Neuron (in vitro differentiated cells): ENCODE measurements around the gene MAGEA4.
"Not testable (repeated sequence)": the region's sequence is repeated elsewhere in the genome, so short reads cannot be mapped to it uniquely, and the experiment has no call there.

Experiments used
- H2AFZ ChIP-seq: one replicate; pipeline ENCODE4 v1.6.1; 2013; ENCODE audit warnings: low read depth, mild to moderate bottlenecking, inconsistent platforms, low read length, moderate library complexity
- H3K27me3 ChIP-seq: one replicate; pipeline ENCODE4 v1.6.1; 2013; ENCODE audit warnings: low read length; ENCODE audit not compliant: insufficient read depth
- H3K36me3 ChIP-seq: one replicate; pipeline ENCODE4 v1.6.1; 2013; ENCODE audit warnings: low read length; ENCODE audit not compliant: insufficient read depth
- H3K4me1 ChIP-seq: one replicate; pipeline ENCODE4 v1.6.1; 2013; ENCODE audit warnings: low read length; ENCODE audit not compliant: insufficient read depth
- H3K4me3 ChIP-seq: 2 replicates; pipeline ENCODE4 v1.5.1; 2013; ENCODE audit warnings: mild to moderate bottlenecking, low read length, moderate library complexity
- H3K9me3 ChIP-seq: one replicate; pipeline ENCODE4 v1.6.1; 2013; ENCODE audit warnings: low read length

MAGEA4 gene

GRCh38 chrX:151904989-151905388 is 7.7 kb upstream of the MAGEA4 start:
- no peak overlapping the region for H3K4me3 ChIP-seq
- H2AFZ ChIP-seq: no peak overlapping the region
- H3K4me1 ChIP-seq: no peaks in the 10 kb centered on the region

DNA sequence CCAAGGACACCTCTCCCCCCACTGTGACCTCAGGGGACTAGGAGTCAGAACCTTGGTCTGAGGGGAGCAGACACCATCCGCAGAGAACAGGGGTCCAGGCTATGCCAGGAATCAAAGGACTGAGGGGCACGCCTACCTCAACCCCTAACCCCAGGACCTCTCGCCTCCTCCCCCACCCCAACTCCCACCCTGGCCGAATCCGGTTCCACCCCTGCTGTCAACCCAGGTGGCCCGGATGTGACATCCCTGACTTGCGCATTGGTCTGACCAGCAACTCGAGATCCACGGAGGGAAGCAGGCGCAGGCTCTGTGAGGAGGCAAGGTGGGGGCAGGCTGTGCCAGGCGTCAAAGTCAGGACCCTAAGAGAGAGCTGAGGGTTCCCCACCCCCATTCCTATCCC is 468 bp upstream of the MAGEA4 start:
- H3K9me3 ChIP-seq: no peaks in the 10 kb centered on the region
- no peaks in the 10 kb centered on the region for H3K36me3 ChIP-seq
- H3K27me3 ChIP-seq: no peaks in the 10 kb centered on the region
- no peaks in the 10 kb centered on the region for H3K4me1 ChIP-seq
- H2AFZ ChIP-seq: no peak overlapping the region
- H3K4me3 ChIP-seq: no peak overlapping the region

More at GRCh38 chrX:151904989-151905388, 7.7 kb upstream of the MAGEA4 start:
- H3K36me3 ChIP-seq: no peaks in the 10 kb centered on the region
- no peaks in the 10 kb centered on the region for H3K9me3 ChIP-seq
- H3K27me3 ChIP-seq: no peaks in the 10 kb centered on the region

- H2AFZ ChIP-seq, H3K9me3 ChIP-seq, H3K4me3 ChIP-seq, H3K27me3 ChIP-seq, H3K36me3 ChIP-seq, H3K4me1 ChIP-seq: not testable (repeated sequence)
These were observed 6.0 kb downstream of the MAGEA4 start for GRCh38 chrX:151918736-151919135.

GRCh38 chrX:151919610-151920009 is 6.9 kb downstream of the MAGEA4 start:
- H3K36me3 ChIP-seq: no peaks in the 10 kb centered on the region
- no peak overlapping the region for H2AFZ ChIP-seq
- no peaks in the 10 kb centered on the region for H3K4me1 ChIP-seq
- no peaks in the 10 kb centered on the region for H3K27me3 ChIP-seq
- H3K9me3 ChIP-seq: no peaks in the 10 kb centered on the region
- H3K4me3 ChIP-seq: no peak overlapping the region

DNA sequence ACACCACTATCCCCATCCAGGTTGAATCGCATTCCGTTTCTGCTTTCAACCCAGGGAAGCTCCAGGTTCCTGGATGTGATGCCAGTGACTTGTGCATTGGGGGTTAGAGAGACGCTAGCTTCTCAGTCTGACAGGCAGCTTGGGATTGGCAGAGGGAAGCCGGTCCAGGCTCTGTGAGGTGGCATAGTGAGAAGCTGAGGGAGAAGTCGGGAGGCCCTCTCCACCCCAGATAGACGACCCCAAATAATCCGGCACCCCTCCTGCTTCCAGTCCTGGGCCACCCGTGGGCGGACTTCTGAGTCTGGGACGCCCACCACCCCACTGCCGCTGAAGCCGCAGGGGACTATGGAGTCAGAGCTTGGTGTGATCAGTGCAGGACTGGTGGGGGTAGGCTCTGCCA is 7.4 kb downstream of the MAGEA4 start:
- H3K27me3 ChIP-seq: no peaks in the 10 kb centered on the region
- H3K4me3 ChIP-seq: no peak overlapping the region
- no peaks in the 10 kb centered on the region for H3K9me3 ChIP-seq
- H2AFZ ChIP-seq: no peak overlapping the region
- H3K4me1 ChIP-seq: no peaks in the 10 kb centered on the region
- H3K36me3 ChIP-seq: no peaks in the 10 kb centered on the region

DNA sequence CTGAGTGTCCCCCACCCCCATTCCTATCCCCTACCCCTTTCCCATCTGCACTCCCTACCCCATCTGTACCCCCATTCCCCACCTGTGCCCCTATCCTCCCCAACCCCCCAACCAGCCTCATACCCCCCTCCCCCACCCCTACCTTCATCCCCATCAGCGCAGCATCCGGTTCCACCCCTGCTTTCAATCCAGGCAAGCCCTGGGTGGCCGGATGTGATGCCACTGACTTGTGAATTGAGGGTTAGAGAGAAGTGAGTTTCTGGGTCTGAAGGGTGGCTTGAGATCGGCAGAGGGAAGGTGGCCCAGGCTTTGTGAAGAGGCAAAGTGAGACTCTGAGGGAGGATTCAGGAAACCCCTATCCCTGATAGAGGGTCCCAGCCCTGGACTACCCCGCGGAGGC is 7.8 kb downstream of the MAGEA4 start:
- Histone ChIP-seq H3K9me3 (no peaks in the 10 kb centered on the region), H2AFZ (no peak overlapping the region), H3K36me3 (no peaks in the 10 kb centered on the region), H3K4me1 (no peaks in the 10 kb centered on the region), H3K4me3 (no peak overlapping the region), H3K27me3 (no peaks in the 10 kb centered on the region)

- no peaks in the 10 kb centered on the region for H3K9me3 ChIP-seq
These were observed 8.6 kb downstream of the MAGEA4 start for GRCh38 chrX:151921292-151921691.

GRCh38 chrX:151921866-151922265 is 9.2 kb downstream of the MAGEA4 start:
- H2AFZ ChIP-seq: no peak overlapping the region
- H3K4me1 ChIP-seq: no peaks in the 10 kb centered on the region
- H3K9me3 ChIP-seq: no peaks in the 10 kb centered on the region
- H3K4me3 ChIP-seq: no peak overlapping the region
- H3K36me3 ChIP-seq: no peaks in the 10 kb centered on the region
- H3K27me3 ChIP-seq: no peaks in the 10 kb centered on the region

More at GRCh38 chrX:151921292-151921691, 8.6 kb downstream of the MAGEA4 start:
- H2AFZ ChIP-seq: no peak overlapping the region
- H3K4me1 ChIP-seq: no peaks in the 10 kb centered on the region
- no peak overlapping the region for H3K4me3 ChIP-seq
- H3K27me3 ChIP-seq: no peaks in the 10 kb centered on the region
- H3K36me3 ChIP-seq: no peaks in the 10 kb centered on the region

DNA sequence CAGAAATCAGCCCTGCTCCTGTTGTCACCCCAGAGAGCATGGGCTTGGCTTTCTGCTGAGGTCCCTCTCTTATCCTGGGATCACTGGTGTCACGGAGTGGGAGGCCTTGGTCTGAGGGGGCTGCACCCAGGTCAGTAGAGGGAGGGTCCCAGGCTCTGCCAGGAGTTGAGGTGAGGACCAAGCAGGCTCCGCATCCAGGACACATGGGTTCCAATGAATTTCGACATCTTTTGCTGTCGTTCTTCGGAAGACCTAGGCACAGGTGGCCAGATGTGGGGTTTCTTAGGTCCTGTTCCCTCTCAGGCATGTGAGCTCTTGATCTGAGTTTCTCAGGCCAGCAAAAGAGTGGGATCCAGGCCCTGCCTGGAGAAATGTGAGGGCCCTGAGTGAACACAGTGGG is 10.0 kb downstream of the MAGEA4 start:
- H3K4me1 ChIP-seq: no peaks in the 10 kb centered on the region
- H3K27me3 ChIP-seq: no peaks in the 10 kb centered on the region
- H3K4me3 ChIP-seq: no peak overlapping the region
- H3K36me3 ChIP-seq: no peaks in the 10 kb centered on the region
- no peaks in the 10 kb centered on the region for H3K9me3 ChIP-seq
- H2AFZ ChIP-seq: no peak overlapping the region

GRCh38 chrX:151923648-151924047 is 11.0 kb downstream of the MAGEA4 start:
- Histone ChIP-seq H3K27me3 (no peaks in the 10 kb centered on the region), H3K9me3 (no peaks in the 10 kb centered on the region), H2AFZ (no peak overlapping the region), H3K4me1 (no peaks in the 10 kb centered on the region), H3K36me3 (no peaks in the 10 kb centered on the region), H3K4me3 (no peak overlapping the region)

GRCh38 chrX:151929126-151929525 is 16.4 kb downstream of the MAGEA4 start:
- no peak overlapping the region for H2AFZ ChIP-seq
- no peaks in the 10 kb centered on the region for H3K27me3 ChIP-seq
- H3K4me1 ChIP-seq: no peaks in the 10 kb centered on the region
- no peak overlapping the region for H3K4me3 ChIP-seq
- H3K9me3 ChIP-seq: no peaks in the 10 kb centered on the region
- H3K36me3 ChIP-seq: no peaks in the 10 kb centered on the region

GRCh38 chrX:151935358-151935757 is 22.7 kb downstream of the MAGEA4 start:
- no peaks in the 10 kb centered on the region for H3K27me3 ChIP-seq

GRCh38 chrX:151938172-151938571 is 25.5 kb downstream of the MAGEA4 start:
- no peak overlapping the region for H2AFZ ChIP-seq
- no peak overlapping the region for H3K4me3 ChIP-seq
- H3K36me3 ChIP-seq: no peaks in the 10 kb centered on the region
- H3K4me1 ChIP-seq: no peaks in the 10 kb centered on the region
- H3K9me3 ChIP-seq: no peaks in the 10 kb centered on the region
- H3K27me3 ChIP-seq: no peaks in the 10 kb centered on the region

More at GRCh38 chrX:151935358-151935757, 22.7 kb downstream of the MAGEA4 start:
- Histone ChIP-seq H2AFZ (no peak overlapping the region), H3K4me1 (no peaks in the 10 kb centered on the region), H3K4me3 (no peak overlapping the region), H3K36me3 (no peaks in the 10 kb centered on the region), H3K9me3 (no peaks in the 10 kb centered on the region)

DNA sequence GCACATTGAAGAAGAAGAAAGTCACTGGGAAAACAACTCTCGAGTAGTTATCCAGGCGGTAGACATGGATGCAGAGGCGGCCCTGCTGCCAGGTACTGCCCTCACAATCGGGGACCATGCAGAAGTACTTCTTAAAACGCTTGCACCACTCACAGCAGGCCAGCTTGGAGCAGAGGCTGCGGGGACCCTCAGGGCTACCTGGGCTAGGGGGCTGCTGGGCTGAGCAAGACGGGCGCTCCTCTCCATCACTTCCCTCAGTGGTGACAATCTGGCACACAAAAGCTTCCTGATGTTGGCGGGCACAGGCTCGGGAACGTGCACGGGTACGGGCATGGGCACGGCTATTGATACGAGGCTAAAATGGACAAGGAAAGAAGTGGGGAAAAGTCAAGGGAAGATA is 42.0 kb downstream of the MAGEA4 start:
- no peaks in the 10 kb centered on the region for H3K36me3 ChIP-seq
- H3K9me3 ChIP-seq: no peaks in the 10 kb centered on the region
- no peak overlapping the region for H2AFZ ChIP-seq
- H3K27me3 ChIP-seq: no peaks in the 10 kb centered on the region
- H3K4me3 ChIP-seq: no peak overlapping the region
- no peaks in the 10 kb centered on the region for H3K4me1 ChIP-seq
